Pons (tissue), 1 donor: ENCODE measurements around the gene TYRP1.

ENCODE experiments used
- DNase-seq: peaks from one replicate; pipeline ENCODE4 v3.0.0-alpha.2; 2016; ENCODE audit warnings: low spot score

Gene TYRP1

DNA sequence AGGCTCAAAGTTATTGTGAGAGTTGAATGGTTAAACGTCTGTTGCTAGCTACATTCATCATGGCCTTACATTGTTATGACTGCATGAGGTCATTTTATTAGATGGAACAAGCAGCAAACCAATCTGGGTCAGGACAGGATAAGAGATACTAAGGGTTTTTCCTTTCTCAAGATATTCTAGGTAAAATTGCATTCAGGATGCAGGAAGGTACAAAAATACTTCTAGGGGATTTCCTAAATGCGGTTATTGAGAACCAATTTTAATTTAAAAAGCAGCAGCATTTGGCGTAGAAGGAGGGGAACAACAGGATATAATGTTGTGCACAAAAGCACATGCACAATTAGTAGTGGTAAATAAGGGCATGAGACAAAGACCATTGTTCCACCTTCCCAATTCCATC lies 42.5 kb downstream of the TYRP1 start:
- no peak for DNase-seq

DNA sequence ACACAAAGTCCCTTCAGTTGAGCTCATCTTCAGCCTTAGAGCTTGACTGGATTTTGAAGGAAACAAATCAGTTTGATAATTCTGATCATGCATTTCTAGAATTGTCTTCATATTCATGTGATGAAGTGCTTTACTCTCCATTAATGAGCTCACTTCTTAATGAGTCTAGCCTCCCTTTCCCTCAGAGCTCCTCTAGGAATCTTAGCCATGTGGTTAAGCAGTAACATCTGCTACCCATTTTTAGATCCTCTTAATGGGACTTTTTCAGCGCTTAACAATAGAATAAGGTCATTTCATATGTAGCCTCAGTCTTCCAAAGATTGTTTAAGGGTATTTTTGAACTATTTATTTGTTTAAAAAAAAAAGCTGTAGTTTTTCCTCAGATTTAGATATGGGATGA lies 44.7 kb downstream of the TYRP1 start:
- DNase-seq = no peak

DNA sequence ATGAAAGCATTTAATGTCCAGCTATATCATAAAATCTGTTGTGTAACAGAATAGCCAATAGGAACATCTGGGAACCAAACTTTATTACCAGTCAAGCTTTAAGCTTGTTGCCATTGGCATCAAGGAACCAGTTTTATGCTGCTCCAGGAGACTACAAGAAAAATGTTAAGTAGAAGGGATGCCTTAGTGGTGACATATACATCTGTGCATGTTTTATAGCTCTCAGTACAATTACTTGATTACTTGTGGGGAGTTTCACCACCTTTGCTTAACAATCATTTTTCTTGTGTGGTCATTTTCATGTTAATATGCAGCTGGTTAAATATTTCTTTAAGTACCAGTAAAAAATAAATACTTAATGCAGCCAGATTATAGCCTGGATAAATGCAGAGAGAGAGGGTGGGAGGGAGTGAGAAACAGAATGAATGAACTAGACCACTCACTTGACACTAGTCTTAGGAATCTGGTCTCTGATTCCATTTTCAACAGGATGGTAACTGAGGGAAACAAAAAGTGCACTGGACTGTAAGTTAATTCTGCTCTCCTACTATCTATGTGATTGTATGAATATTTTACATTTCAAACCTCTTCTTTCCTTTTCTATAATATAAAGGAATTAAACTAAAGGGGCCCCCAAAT lies 45.9 kb downstream of the TYRP1 start:
- no peak for DNase-seq

DNA sequence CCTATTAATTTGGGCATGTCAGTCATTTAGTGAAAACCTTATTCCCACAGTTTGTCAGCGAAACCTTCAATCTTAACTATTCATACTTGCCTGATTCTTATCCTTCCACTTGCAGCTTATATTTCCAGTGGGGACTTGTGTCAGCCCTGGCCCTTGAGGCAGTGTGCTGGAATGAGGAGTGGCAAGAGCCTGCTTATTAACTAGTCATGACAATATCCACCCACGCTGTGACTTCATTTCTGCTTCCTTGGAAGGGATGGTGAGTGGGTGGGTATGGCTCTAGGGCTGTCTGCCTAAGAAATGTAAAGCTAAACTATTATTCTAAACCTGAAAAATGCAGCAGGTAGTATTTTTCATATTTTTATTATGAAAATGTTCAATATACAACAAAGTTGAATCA lies 47.7 kb downstream of the TYRP1 start:
- DNase-seq = no peak

DNA sequence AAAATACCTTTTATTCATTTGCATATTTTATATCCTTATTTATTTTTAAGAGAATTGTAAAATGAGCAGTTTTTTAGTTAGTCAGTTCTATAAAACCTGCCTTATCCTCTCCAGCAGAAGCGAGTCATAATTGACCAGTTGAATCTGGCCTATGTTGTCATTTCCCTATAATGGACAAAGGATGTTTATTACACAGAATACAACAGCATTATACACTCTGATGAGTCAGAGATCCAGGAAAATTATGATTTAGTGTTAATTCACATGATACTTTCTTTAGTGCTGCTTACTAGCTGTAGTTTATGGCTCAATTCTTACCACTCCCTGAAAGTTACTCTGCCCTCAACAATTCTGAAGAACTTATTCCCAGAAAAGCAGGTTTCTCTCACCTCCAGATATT lies 54.8 kb downstream of the TYRP1 start:
- DNase-seq = no peak

DNA sequence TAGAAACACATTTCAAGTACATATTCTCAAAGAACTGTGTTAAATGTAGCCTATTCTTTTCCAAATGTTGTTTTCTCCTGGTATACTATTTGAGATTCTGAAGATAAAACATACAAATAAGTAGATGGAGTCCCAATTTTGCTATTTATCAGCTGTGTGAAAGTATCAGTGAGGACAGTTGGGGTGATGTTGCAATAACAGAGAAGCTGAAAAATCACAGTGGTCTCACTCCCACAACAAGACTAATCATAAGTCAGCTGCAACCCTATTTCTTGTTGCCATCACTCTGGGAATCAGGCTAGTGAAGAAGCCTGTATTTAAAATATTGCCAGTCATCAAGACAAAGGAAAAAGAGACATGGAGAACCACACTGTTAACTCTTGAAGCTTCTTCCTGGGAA lies 55.8 kb downstream of the TYRP1 start:
- DNase-seq = no peak

DNA sequence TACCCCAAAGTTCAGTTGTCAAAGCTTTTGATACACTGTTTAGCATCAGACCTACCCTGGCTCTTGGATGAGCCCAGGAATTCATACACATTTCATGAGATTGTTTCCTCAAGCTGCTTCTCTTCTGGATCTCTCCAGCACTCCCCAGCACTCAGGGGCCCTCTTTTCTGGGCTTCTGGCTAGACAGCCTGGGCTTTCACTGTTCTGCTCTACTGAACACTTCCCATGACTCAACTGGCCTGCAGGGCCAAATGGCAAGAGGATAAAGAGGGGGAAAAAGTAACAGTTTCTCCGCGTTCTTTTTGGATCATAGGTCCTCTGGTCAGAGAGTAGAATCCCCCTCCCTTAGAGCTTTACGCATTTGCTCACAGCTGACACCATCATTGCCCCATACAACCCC lies 60.7 kb downstream of the TYRP1 start:
- no peak for DNase-seq

DNA sequence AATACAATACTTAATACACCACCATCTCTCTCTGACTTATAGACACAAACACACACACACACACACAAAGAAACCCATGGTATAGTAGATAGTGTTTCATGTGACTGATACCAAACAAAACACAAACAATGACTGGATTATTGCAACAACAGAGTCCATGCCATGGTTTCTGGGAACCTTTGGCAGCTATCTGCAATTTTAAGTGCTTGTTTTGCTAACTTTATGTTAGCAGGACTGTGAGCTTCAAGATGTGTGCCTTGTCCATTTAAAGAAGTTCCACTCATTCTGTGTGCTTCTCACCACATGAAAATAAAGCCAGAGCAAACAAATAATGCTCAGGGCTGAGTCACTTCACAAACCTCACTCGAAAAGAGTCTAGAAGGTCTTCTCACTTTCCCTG lies 66.6 kb downstream of the TYRP1 start:
- DNase-seq = peak; percentile 84
